Endothelial cell of umbilical vein (primary cell): ENCODE results near the gene NAT10. TPM values are rescaled to one million over a fixed set of nuclear protein-coding genes. Genes with fewer than 3 reads are reported as not detected.

Source experiments
- BruUV-seq: library from RNA; stranded (reverse); fragments of 400-500 nt; replicated peaks from 2 replicates; lab custom pipeline; 2021; lab: Mats Ljungman, UMichigan
- CTCF ChIA-PET: fragments of 300-600, 350-600 bp; sonication (Branson Sonifier 250); formaldehyde crosslinking; loops from one replicate; lab custom pipeline; 2021; ENCODE audit warnings: antibody characterized with exemption, inconsistent platforms; lab: Charles Lee
- POLR2A ChIA-PET: fragments of 300-600, 350-600 bp; sonication (Branson Sonifier 250); formaldehyde crosslinking; loops from one replicate; lab custom pipeline; 2021; ENCODE audit warnings: antibody characterized with exemption, inconsistent platforms; lab: Charles Lee
- DNase-seq: peaks from one replicate; pipeline ENCODE4 v3.0.0-alpha.2; 2011; ENCODE audit warnings: low read depth, low spot score
- FAIRE-seq: peaks from 2 replicates; lab custom pipeline; 2011; peaks lifted over from hg19 to GRCh38; lab: Jason Lieb, UNC
- H2AFZ ChIP-seq: 2 replicates; pipeline ENCODE4 v1.6.0; 2012; ENCODE audit warnings: low read depth, low read length, control low read depth, inconsistent platforms
- H3K27ac ChIP-seq: 2 replicates; pipeline ENCODE4 v1.5.1; 2011; ENCODE audit warnings: low read depth, mild to moderate bottlenecking, control low read depth, low read length, moderate library complexity; ENCODE audit not compliant: insufficient read depth
- H3K27me3 ChIP-seq, 2 experiments: 2 replicates each; pipeline versions ENCODE4 v1.6.0 to v1.6.1; 2011; ENCODE audit warnings: low read length in 2 of 2, mixed read lengths in 1 of 2; ENCODE audit not compliant: control insufficient read depth in 2 of 2, insufficient read depth in 2 of 2
- H3K36me3 ChIP-seq, 2 experiments: 2 replicates in 1 of 2; 3 replicates in 1 of 2; pipeline ENCODE4 v1.5.1; 2011; ENCODE audit warnings: low read length in 2 of 2, mild to moderate bottlenecking in 1 of 2, moderate library complexity in 1 of 2; ENCODE audit not compliant: control insufficient read depth in 2 of 2, insufficient read depth in 2 of 2; ENCODE audit errors: extremely low read depth in 1 of 2
- H3K4me1 ChIP-seq: 3 replicates; pipeline ENCODE4 v1.5.1; 2011; ENCODE audit warnings: mild to moderate bottlenecking, low read length; ENCODE audit not compliant: control insufficient read depth, insufficient read depth; ENCODE audit errors: extremely low read depth
- H3K4me2 ChIP-seq: 2 replicates; pipeline ENCODE4 v1.6.1; 2011; ENCODE audit warnings: low read length, control low read depth, mixed read lengths; ENCODE audit not compliant: insufficient read depth
- H3K4me3 ChIP-seq, 3 experiments: fragments of 200-600 bp in 1 of 3; sonication (generic), shearing (Covaris generic) in 1 of 3; replicated peaks in 1 of 3; 2 replicates each; pipeline ENCODE4 v1.5.1; 2011 to 2016; ENCODE audit warnings: control low read depth in 3 of 3, low read length in 3 of 3, mild to moderate bottlenecking in 2 of 3, inconsistent platforms in 1 of 3, low read depth in 1 of 3, moderate library complexity in 1 of 3; ENCODE audit not compliant: insufficient read depth in 1 of 3
- H3K79me2 ChIP-seq: 2 replicates; pipeline ENCODE4 v1.6.0; 2012; ENCODE audit warnings: low read length, inconsistent platforms; ENCODE audit not compliant: control insufficient read depth, insufficient read depth
- H3K9ac ChIP-seq: replicated peaks from 2 replicates; pipeline ENCODE3; 2011; ENCODE audit warnings: low read length, control low read depth; ENCODE audit not compliant: insufficient read depth; ENCODE audit errors: extremely low read depth
- H3K9me1 ChIP-seq: replicated peaks from 3 replicates; pipeline ENCODE4 v1.6.0; 2011; ENCODE audit warnings: mild to moderate bottlenecking, low read length; ENCODE audit not compliant: control insufficient read depth, insufficient read depth; ENCODE audit errors: extremely low read depth
- H3K9me3 ChIP-seq: replicated peaks from 2 replicates; pipeline ENCODE4 v1.5.1; 2012; ENCODE audit warnings: low read length, inconsistent platforms; ENCODE audit not compliant: control insufficient read depth, insufficient read depth
- H4K20me1 ChIP-seq: replicated peaks from 2 replicates; pipeline ENCODE3; 2011; ENCODE audit warnings: mild to moderate bottlenecking, low read length; ENCODE audit not compliant: control insufficient read depth, insufficient read depth; ENCODE audit errors: extremely low read depth
- EZH2 ChIP-seq: IDR thresholded peaks from 2 replicates; pipeline ENCODE4 v1.6.1; 2012; ENCODE audit warnings: borderline replicate concordance, low read depth, mild to moderate bottlenecking, moderate library complexity, low read length, inconsistent platforms; ENCODE audit not compliant: severe bottlenecking
- FOS ChIP-seq: IDR thresholded peaks from 2 replicates; pipeline ENCODE4 v1.6.1; 2011; ENCODE audit warnings: mild to moderate bottlenecking, low read length, moderate library complexity, borderline replicate concordance; ENCODE audit not compliant: insufficient read depth
- GATA2 ChIP-seq: IDR thresholded peaks from 2 replicates; pipeline ENCODE4 v1.7.0; 2011; ENCODE audit warnings: low read depth, mild to moderate bottlenecking, moderate library complexity, mixed read lengths, low read length; ENCODE audit not compliant: insufficient read length, insufficient read depth
- JUN ChIP-seq: IDR thresholded peaks from 2 replicates; pipeline ENCODE4 v1.6.1; 2011; ENCODE audit warnings: borderline replicate concordance, low read depth; ENCODE audit not compliant: insufficient read length, insufficient read depth
- MYC ChIP-seq: IDR thresholded peaks from one replicate; pipeline ENCODE4 v1.6.1; 2011; ENCODE audit warnings: mild to moderate bottlenecking, low read depth, low read length
- POLR2A ChIP-seq: IDR thresholded peaks from 2 replicates; pipeline ENCODE4 v1.6.1; 2012; ENCODE audit warnings: low read depth, mild to moderate bottlenecking, control low read depth, low read length
- POLR2AphosphoS5 ChIP-seq: IDR thresholded peaks from 2 replicates; pipeline ENCODE4 v1.6.1; 2012; ENCODE audit warnings: low read depth, mild to moderate bottlenecking, control low read depth, low read length, moderate library complexity; ENCODE audit not compliant: insufficient read depth
- dilution Hi-C: fragments of 300-500 bp; cut with MboI; formaldehyde crosslinking; loops from one replicate; pipeline ENCODE4 v1.15.0; 2019; ENCODE audit warnings: low sequenced_read_pairs; ENCODE audit not compliant: extremely low pct_ligation_motif_present
- intact Hi-C: fragments of 100-400 bp; cut with micrococcal nuclease; formaldehyde crosslinking; loops from one replicate; pipeline ENCODE4 v1.10.0; 2022
- polyA plus RNA-seq, 4 experiments: library from polyadenylated mRNA; depleted of rRNA in 3 of 4; stranded (reverse) in 3 of 4; unstranded in 1 of 4; fragments of >200 nt; gene quantifications; 2 replicates each; pipeline versions ENCODE4 v1.2.1 to v1.2.3, GENCODE V29; 2011 to 2012; ENCODE audit warnings: missing spikeins in 1 of 4
- total RNA-seq: library from RNA; stranded (reverse); gene quantifications from 2 replicates; pipeline ENCODE4 v1.2.3, GENCODE V29; 2021
- TF ChIP-seq, protein P1 (sequence below): IDR thresholded peaks from 2 replicates; pipeline ENCODE4 v1.6.1; 2011; ENCODE audit not compliant: insufficient read depth, insufficient read length
- TF ChIP-seq, protein P2 (sequence below), 2 donors: IDR thresholded peaks; 1 replicate in 1 of 2; 2 replicates in 1 of 2; pipeline ENCODE4 v1.5.1; 2011; ENCODE audit warnings: low read length in 2 of 2, mild to moderate bottlenecking in 2 of 2, moderate library complexity in 2 of 2, control low read depth in 1 of 2, inconsistent platforms in 1 of 2, low read depth in 1 of 2; ENCODE audit not compliant: insufficient read depth in 1 of 2; ENCODE audit errors: extremely low read depth in 1 of 2

Gene NAT10
- total and polyA plus RNA-seq, 2 donors (not counting 3 experiments of a cell fraction or from before 2014, with no cell fraction given), result 32.0 to 57.6 TPM

DNA sequence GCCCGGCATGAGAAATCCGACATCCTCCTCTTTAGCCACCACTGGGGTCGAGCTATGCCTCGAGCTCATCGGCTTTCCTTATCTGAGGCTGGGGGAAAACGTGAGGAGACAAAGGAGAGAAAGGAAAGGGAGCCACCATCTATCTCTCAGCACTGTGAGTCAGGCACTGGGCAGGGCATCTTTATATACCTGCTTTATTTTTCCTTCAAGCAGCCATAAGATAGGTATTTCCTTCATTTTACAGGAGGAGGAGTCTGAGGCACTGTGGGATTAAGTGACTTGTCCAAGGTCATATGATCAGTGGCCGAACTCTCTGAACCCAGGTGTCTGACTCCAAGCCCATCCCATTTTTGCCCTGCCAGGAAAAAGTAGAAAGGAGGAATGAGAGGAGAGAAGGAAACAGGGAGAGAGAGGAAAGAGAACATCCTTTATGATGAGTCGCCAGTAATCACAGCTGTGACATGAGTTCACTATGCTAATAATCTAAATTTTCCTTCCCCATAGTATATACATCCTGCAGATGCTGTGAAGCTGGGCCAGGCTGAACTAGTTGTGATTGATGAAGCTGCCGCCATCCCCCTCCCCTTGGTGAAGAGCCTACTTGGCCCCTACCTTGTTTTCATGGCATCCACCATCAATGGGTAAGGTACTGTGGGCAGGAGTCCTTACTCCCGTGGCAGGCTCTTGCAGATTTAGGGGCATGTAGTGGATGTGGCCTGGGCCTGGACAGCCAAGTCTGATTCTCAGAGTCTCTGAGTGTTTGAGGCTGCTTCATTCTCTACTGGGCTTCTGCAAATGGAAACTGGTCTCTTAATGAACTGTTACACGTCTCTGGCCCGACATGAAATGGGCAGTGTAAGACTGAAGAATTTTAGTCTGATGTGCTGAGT, 21.8 kb downstream of the NAT10 start:
- H3K36me3 ChIP-seq, result peaks cover 23 to 31% of the 10 kb centered on the region in 2 experiments
- H4K20me1 ChIP-seq, result no peaks in the 10 kb centered on the region
- no peak overlapping the region for H3K9ac ChIP-seq
- no peaks in the 10 kb centered on the region for H3K27me3 ChIP-seq
- H3K4me1 ChIP-seq, result no peaks in the 10 kb centered on the region
- no peak for FAIRE-seq
- no TSS peak for BruUV-seq
- no peaks in the 10 kb centered on the region for H3K79me2 ChIP-seq
- H3K9me1 ChIP-seq, result no peaks in the 10 kb centered on the region
- ChIA-PET POLR2A (no interaction called here), CTCF (interaction anchor here (1.6 kb wide), 1 partner anchor 230 kb away, joined by 3 read pairs; no protein-coding TSS in a partner anchor)
- H3K27ac ChIP-seq, result no peak overlapping the region
- no peaks in the 10 kb centered on the region for H3K9me3 ChIP-seq
- TF ChIP-seq POLR2A (no peak), JUN (no peak), EZH2 (no peak), GATA2 (no peak), FOS (no peak), POLR2AphosphoS5 (no peak), MYC (no peak)
- TF ChIP-seq, protein P1, sequence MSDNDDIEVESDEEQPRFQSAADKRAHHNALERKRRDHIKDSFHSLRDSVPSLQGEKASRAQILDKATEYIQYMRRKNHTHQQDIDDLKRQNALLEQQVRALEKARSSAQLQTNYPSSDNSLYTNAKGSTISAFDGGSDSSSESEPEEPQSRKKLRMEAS, result no peak
- TF ChIP-seq, protein P2, sequence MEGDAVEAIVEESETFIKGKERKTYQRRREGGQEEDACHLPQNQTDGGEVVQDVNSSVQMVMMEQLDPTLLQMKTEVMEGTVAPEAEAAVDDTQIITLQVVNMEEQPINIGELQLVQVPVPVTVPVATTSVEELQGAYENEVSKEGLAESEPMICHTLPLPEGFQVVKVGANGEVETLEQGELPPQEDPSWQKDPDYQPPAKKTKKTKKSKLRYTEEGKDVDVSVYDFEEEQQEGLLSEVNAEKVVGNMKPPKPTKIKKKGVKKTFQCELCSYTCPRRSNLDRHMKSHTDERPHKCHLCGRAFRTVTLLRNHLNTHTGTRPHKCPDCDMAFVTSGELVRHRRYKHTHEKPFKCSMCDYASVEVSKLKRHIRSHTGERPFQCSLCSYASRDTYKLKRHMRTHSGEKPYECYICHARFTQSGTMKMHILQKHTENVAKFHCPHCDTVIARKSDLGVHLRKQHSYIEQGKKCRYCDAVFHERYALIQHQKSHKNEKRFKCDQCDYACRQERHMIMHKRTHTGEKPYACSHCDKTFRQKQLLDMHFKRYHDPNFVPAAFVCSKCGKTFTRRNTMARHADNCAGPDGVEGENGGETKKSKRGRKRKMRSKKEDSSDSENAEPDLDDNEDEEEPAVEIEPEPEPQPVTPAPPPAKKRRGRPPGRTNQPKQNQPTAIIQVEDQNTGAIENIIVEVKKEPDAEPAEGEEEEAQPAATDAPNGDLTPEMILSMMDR (IDR thresholded peaks at IDR 0.05; ENCODE audit: extremely low read depth in 1 of 2, insufficient read depth in 1 of 2, low read depth in 1 of 2, low read length in 2 of 2), result no peak
- no peak overlapping the region for H2AFZ ChIP-seq
- intact Hi-C loops, result no loop called here
- H3K4me2 ChIP-seq, result no peak overlapping the region
- no peak overlapping the region for H3K4me3 ChIP-seq
- dilution Hi-C loops, result no loop called here
- DNase-seq, result no peak
